Motor neuron (in vitro differentiated cells): ENCODE measurements around the gene ATG9B. TPM values are rescaled to one million over a fixed set of nuclear protein-coding genes. Genes with fewer than 3 reads are reported as not detected.
"Not testable (repeated sequence)": the region's sequence is repeated elsewhere in the genome, so short reads cannot be mapped to it uniquely, and the experiment has no call there.

ENCODE experiments used
- ATAC-seq, 8 experiments: fragments of 200-7000 bp; cut with Tn5 transposase; replicated peaks in 6 of 8; 2 replicates each; pipeline ENCODE4 v1.8.0; 2021; ENCODE audit warnings: mild to moderate bottlenecking in 8 of 8, moderate library complexity in 8 of 8
- H3K27ac ChIP-seq, 2 donors: fragments of 250-450 bp; sonication (Bioruptor Pico); 2 replicates each; pipeline ENCODE4 v1.9.0; 2021; ENCODE audit warnings: antibody characterized with exemption in 2 of 2, mild to moderate bottlenecking in 2 of 2, moderate library complexity in 1 of 2
- H3K4me1 ChIP-seq, 2 donors: fragments of 250-450 bp; sonication (Bioruptor Pico); replicated peaks in 1 of 2; 2 replicates each; pipeline ENCODE4 v1.6.1; 2021; ENCODE audit warnings: antibody characterized with exemption in 2 of 2, mild to moderate bottlenecking in 2 of 2, moderate library complexity in 1 of 2
- H3K4me3 ChIP-seq, 5 donors: fragments of 250-450 bp; sonication (Bioruptor Pico); 2 replicates each; pipeline ENCODE4 v1.9.0; 2021; ENCODE audit warnings: antibody characterized with exemption in 5 of 5, mild to moderate bottlenecking in 5 of 5, moderate library complexity in 4 of 5
- WGBS, 10 experiments: fragments of 450-650 bp; shearing (Covaris generic); methylation state at CpG; one replicate each; pipeline ENCODE4 v1.0.0; 2022; 5-methylcytosine and 5-hydroxymethylcytosine counted together
- in situ Hi-C, 9 experiments: fragments of 400-800 bp; cut with MboI; loops; one replicate each; pipeline ENCODE4 v1.15.0; 2021; ENCODE audit warnings: low sequenced_read_pairs in 9 of 9, low pct_unique_long_range_greater_than_20kb in 2 of 9; ENCODE audit not compliant: unreplicated experiment in 9 of 9
- total RNA-seq, 8 experiments: library from RNA; unstranded; fragments of 300-600 nt; gene quantifications; 2 replicates each; pipeline versions ENCODE4 v1.2.3 to v1.2.4, GENCODE V29; 2022

The ATG9B gene
- total RNA-seq, 8 experiments from 2014 or later, result 0.36 to 6.7 (median 2.2) TPM

DNA sequence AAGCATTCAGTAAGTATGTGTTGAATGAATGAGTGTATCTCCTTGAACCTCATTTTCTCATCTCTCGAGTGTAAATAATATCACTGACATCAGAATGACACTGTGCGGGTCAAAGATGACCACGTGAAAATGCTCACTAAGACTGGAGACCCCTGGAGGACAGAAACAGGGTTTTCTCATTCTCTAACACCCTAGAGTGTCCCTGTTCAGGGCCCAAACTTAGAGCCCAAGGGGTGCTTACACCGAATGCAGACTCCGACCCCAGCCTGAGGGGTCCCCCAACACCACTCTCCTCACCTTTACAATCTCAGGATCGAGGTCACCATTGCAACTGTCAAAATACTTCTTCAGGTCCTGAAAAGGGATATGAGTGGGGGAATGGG, 32.0 kb upstream of the ATG9B start:
- Histone ChIP-seq H3K4me3 (peak overlapping the region in 1 of 5 donors; percentile 54), H3K4me1 (peaks cover 23 to 24% of the 10 kb centered on the region in 2 donors), H3K27ac (no peak overlapping the region)
- WGBS, 10 experiments, result 54 to 100% (median 87%) methylated on average over 1 to 4 of the region's 6 CpGs; no CpG with 5 or more reads in 2 of the 10 experiments
- in situ Hi-C loops, result no loop called here
- no peak for ATAC-seq

DNA sequence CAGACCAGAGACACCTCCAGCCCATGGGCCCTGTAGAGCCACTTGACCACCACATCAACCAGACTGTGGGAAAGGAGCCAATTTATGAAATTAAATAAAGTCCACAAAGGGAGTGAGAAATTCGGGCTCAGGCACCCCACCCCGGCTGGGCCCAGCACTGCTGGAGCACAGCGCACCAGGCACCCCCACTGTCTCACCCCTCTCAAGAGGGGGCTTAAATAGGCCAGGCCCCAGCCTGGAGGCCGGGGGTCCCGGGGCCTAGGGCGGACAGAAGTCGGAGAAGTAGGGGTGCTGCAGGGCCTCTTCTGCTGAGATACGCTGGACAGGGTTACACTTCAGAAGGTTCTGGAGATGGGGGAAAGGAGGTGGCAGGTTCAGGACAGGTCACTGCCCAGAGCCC, 29.5 kb upstream of the ATG9B start:
- ATAC-seq, result no peak
- WGBS, 10 experiments, result 58 to 96% methylated on average over 2 to 4 of the region's 8 CpGs; no CpG with 5 or more reads in 8 of the 10 experiments
- in situ Hi-C loops, result no loop called here
- no peak overlapping the region for H3K4me3 ChIP-seq
- H3K27ac ChIP-seq, result no peak overlapping the region
- H3K4me1 ChIP-seq, result peaks cover 9 to 11% of the 10 kb centered on the region in 2 donors

DNA sequence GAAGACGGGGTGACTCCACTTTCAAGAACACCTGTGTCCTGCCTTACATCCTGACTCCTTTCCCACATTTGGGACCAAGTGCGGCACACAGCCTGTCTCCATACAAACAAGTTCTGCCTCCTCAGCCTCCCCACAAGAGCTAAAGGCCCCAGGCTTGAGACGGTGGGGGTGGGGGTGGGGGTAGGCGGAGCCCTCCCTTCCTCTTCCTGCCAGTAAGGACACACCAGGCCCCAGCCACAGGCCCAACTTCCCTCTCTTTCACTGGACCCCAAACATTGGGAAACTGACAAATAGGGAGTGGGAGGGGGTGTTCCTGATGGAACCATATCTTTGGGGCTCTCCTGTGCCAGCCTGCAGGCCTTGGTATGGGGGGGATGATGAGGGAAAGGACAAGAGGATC, 28.8 kb upstream of the ATG9B start:
- Histone ChIP-seq H3K27ac (no peak overlapping the region), H3K4me1 (peaks cover 5 to 7% of the 10 kb centered on the region in 2 donors), H3K4me3 (no peak overlapping the region)
- in situ Hi-C loops, result no loop called here
- 75 to 100% (median 80%) methylated on average over 1 to 4 of the region's 4 CpGs; no CpG with 5 or more reads in 7 of the 10 experiments for WGBS, 10 experiments
- ATAC-seq, result no peak

DNA sequence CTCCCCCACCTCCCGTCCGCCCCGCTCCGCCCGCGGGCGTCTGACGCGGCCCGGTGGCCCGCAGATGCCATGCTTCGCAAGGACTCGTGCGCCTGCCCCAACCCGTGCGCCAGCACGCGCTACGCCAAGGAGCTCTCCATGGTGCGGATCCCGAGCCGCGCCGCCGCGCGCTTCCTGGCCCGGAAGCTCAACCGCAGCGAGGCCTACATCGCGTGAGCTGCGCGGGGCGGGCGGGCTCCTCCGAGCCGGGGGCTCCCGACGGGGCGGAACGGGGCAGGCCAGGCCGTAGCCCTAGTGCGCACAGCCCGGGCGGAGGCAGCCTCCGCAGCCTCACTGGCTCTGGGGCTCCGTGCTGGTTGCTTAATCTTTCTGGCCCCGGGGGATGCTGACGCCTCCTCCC, 26.8 kb upstream of the ATG9B start:
- Histone ChIP-seq H3K4me1 (no peaks in the 10 kb centered on the region), H3K27ac (no peak overlapping the region), H3K4me3 (peak overlapping the region in 2 of 5 donors; percentile 13 to 16)
- peak; percentile 60 to 88 (median 80) for ATAC-seq
- in situ Hi-C loops, result no loop called here
- 7% methylated on average over 8 of the region's 50 CpGs; no CpG with 5 or more reads in 9 of the 10 experiments for WGBS, 10 experiments

- Histone ChIP-seq H3K27ac (no peak overlapping the region), H3K4me1 (no peaks in the 10 kb centered on the region), H3K4me3 (no peak overlapping the region)
- 85% methylated on average over 4 of the region's 38 CpGs; no CpG with 5 or more reads in 9 of the 10 experiments for WGBS, 10 experiments
- in situ Hi-C loops, result no loop called here
- ATAC-seq, result no peak
Observed at GRCh38 chr7:151048911-151049463, 24.7 kb upstream of the ATG9B start.

DNA sequence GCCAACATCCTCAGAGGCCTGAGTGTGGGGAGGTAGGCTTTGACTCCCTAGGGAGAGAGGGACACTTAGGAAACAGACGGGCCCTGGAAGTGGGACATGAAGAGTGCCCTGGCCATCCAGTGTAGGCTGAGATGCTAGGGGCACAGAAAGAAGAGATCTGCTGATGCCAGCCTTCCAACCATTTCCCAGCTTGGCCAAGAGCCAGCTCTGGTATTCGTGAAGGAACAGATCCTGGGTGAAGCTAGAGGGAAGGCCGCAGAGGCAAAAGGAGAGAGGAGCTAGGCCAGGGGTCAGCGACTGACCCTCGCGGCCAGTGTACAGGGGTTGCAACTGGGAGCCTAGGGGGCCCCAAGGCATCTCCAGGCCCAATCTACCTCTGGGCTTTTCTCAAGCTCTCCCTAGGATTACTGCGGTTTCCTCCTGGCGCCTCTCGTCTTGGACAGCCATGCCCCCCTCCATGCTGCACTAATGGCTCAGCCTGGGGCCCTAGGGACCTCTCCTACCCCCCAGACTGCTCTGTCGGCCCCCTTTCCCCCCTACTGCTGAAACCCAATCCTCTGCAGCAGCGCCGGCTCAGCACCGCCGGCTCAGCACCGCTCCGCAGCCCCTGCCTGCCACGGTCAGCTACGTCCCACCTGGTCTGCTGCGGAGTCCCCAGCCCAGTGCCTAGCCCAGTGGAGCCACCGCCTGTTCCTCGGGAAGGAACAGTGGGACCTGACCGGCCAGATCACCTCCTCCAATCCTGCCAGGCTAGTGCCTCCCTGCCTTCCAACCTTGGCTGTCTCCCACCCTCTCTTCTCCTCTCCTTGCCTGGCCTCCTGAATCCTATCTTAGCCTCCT, 23.9 kb upstream of the ATG9B start, which contains the start of gene ASIC3:
Gene ASIC3, plus strand, starts transcription at position 556 of the 840 bp plus-strand sequence. CDS start 355 bp downstream, outside the sequence.
- WGBS, 10 experiments, result 48 to 93% (median 74%) methylated on average over 1 to 4 of the region's 22 CpGs; no CpG with 5 or more reads in 4 of the 10 experiments
- H3K4me1 ChIP-seq, result no peaks in the 10 kb centered on the region
- H3K4me3 ChIP-seq, result no peak within 1 kb of the TSS
- in situ Hi-C loops, result no loop called here
- ATAC-seq, result no peak
- no peak within 1 kb of the TSS for H3K27ac ChIP-seq

- in situ Hi-C loops, result no loop called here
- H3K27ac ChIP-seq, result no peak overlapping the region
- peak in 6 of 8 experiments; percentile 35 to 67 (median 46) for ATAC-seq
- H3K4me3 ChIP-seq, result no peak overlapping the region
- no peaks in the 10 kb centered on the region for H3K4me1 ChIP-seq
- 18 to 93% (median 53%) methylated on average over 1 to 9 of the region's 14 CpGs; no CpG with 5 or more reads in 2 of the 10 experiments for WGBS, 10 experiments
Observed at GRCh38 chr7:151046603-151047573, 22.6 kb upstream of the ATG9B start.

DNA sequence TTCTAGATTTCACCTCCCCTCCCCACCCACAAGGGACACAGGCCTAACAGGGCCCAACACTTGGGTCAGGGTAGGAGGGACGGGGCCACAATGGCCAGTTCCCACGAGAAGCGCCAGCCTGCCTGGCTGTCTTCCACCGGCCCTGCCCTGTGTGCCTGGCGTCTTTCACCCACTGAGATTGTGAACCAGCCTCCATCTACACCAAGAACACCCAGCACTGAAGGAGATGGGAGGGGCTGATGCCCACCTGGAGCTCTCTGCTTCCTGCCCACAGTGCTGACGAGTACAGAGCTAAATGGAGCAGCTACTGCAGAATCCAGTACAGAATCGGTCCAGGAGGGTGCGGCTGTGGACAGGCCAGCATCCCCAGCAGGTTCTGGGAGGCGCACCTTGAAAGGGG, 21.7 kb upstream of the ATG9B start:
- no peak overlapping the region for H3K4me3 ChIP-seq
- no peaks in the 10 kb centered on the region for H3K4me1 ChIP-seq
- in situ Hi-C loops, result no loop called here
- no peak for ATAC-seq
- WGBS, 10 experiments, result 72 to 90% methylated on average over 2 to 4 of the region's 9 CpGs; no CpG with 5 or more reads in 8 of the 10 experiments
- H3K27ac ChIP-seq, result no peak overlapping the region

- in situ Hi-C loops, result no loop called here
Observed at GRCh38 chr7:151045262-151045661, 21.0 kb upstream of the ATG9B start.

DNA sequence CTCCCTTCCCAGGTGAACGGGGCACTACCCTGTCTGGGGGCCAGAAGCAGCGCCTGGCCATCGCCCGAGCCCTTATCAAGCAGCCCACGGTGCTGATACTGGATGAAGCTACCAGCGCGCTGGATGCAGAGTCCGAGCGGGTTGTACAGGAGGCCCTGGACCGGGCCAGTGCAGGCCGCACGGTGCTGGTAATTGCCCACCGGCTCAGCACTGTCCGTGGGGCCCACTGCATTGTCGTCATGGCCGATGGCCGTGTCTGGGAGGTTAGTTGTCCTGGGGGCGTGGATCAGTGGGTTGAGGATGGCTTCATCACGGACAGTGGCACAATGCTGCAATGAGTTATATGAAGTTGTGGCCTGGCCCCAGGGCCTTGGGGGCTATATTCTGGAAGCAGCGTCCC, 19.7 kb upstream of the ATG9B start:
- in situ Hi-C loops, result no loop called here
- no peak for ATAC-seq
- H3K4me1 ChIP-seq, result peaks cover 0 to 8% of the 10 kb centered on the region in 2 donors
- H3K4me3 ChIP-seq, result no peak overlapping the region
- WGBS, 10 experiments, result 80 to 100% (median 91%) methylated on average over 1 to 11 of the region's 20 CpGs; no CpG with 5 or more reads in 5 of the 10 experiments
- H3K27ac ChIP-seq, result no peak overlapping the region

More at GRCh38 chr7:151045262-151045661, 21.0 kb upstream of the ATG9B start:
- Histone ChIP-seq H3K4me3 (no peak overlapping the region), H3K27ac (no peak overlapping the region), H3K4me1 (no peaks in the 10 kb centered on the region)
- peak in 2 of 8 experiments; percentile 12 to 18 for ATAC-seq
- 60 to 100% (median 92%) methylated on average over 1 to 2 of the region's 11 CpGs; no CpG with 5 or more reads in 7 of the 10 experiments for WGBS, 10 experiments

- H3K27ac ChIP-seq, in situ Hi-C loops, ATAC-seq, H3K4me3 ChIP-seq: not testable (repeated sequence)
- peaks cover 0 to 13% of the 10 kb centered on the region in 2 donors for H3K4me1 ChIP-seq
- WGBS, 10 experiments, result no CpG with 5 or more reads among the region's 10 CpGs
Observed at GRCh38 chr7:151043449-151043848, 19.2 kb upstream of the ATG9B start.

DNA sequence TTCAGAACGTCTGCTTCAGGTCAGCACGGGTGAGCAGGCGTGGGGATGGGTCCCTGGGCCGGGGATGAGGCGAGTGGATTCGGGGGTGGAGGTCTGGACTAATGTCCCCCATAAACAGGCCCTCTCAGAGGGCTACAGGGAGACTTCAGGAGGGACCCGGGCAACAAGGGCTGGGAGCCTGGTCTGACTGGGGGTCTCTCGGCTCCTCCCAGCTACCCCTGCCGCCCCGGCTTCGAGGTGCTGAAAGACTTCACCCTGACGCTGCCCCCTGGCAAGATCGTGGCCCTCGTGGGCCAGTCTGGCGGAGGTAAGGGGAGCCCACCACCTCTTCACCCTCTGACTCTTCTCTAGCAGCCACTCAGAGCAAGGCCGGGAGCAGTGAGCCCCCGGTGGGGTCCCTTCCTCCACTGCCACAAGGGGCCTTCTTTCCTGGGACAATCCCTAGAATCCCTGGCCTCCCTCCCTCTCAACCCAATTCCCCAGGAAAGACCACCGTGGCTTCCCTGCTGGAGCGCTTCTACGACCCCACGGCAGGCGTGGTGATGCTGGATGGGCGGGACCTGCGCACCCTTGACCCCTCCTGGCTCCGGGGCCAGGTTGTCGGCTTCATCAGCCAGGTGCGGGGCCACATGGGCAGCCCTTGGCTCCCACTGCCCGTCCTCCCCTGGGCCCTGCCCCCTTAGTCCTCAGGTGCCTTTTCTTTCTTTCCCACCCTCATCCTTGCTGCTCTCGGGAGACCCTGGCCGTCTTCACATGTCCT, 16.5 kb upstream of the ATG9B start:
- ATAC-seq, result no peak
- no peak overlapping the region for H3K4me3 ChIP-seq
- in situ Hi-C loops, result no loop called here
- peaks cover 0 to 13% of the 10 kb centered on the region in 2 donors for H3K4me1 ChIP-seq
- 80 to 100% (median 87%) methylated on average over 1 to 9 of the region's 30 CpGs; no CpG with 5 or more reads in 5 of the 10 experiments for WGBS, 10 experiments
- H3K27ac ChIP-seq, result no peak overlapping the region
